HCT116 (cell line): ENCODE measurements around the gene FRMD4A.

ENCODE experiments used
- EGR1 ChIP-seq: IDR thresholded peaks from 2 replicates; pipeline ENCODE4 v1.6.1; 2012; ENCODE audit warnings: low read depth
- ELF1 ChIP-seq: IDR thresholded peaks from 2 replicates; pipeline ENCODE4 v1.6.1; 2012; ENCODE audit warnings: low read depth, borderline replicate concordance
- EZH2 ChIP-seq: fragments of 200-600 bp; sonication (generic); IDR thresholded peaks from 2 replicates; pipeline ENCODE4 v1.6.1; 2017; ENCODE audit warnings: antibody characterized with exemption, mixed run types
- FOSL1 ChIP-seq: IDR thresholded peaks from 2 replicates; pipeline ENCODE4 v1.6.1; 2012; ENCODE audit warnings: low read depth
- JUND ChIP-seq: IDR thresholded peaks from 2 replicates; pipeline ENCODE4 v1.6.1; 2012
- POLR2A ChIP-seq: IDR thresholded peaks from 2 replicates; pipeline ENCODE4 v1.7.0; 2011; ENCODE audit warnings: borderline replicate concordance; ENCODE audit not compliant: insufficient read depth, insufficient read length; ENCODE audit errors: extremely low read depth
- POLR2AphosphoS5 ChIP-seq: IDR thresholded peaks from 2 replicates; pipeline ENCODE4 v1.6.1; 2011; ENCODE audit warnings: mild to moderate bottlenecking, low read depth, low read length, moderate library complexity
- RAD21 ChIP-seq: IDR thresholded peaks from 2 replicates; pipeline ENCODE4 v1.6.1; 2012; ENCODE audit warnings: low read depth, mild to moderate bottlenecking
- SIN3A ChIP-seq: IDR thresholded peaks from 2 replicates; pipeline ENCODE4 v1.6.1; 2012; ENCODE audit warnings: low read depth
- SRF ChIP-seq: IDR thresholded peaks from 2 replicates; pipeline ENCODE4 v1.6.1; 2012; ENCODE audit warnings: low read depth
- ZFX ChIP-seq: fragments of 450-650 bp; IDR thresholded peaks from 2 replicates; pipeline ENCODE4 v1.6.1; 2017
- TF ChIP-seq, protein P1 (sequence below), 3 experiments: fragments of 200-600 bp in 1 of 3; sonication (generic) in 1 of 3; IDR thresholded peaks in 2 of 3; conservative IDR thresholded peaks in 1 of 3; 2 replicates each; pipeline ENCODE4 v1.5.1; 2012 to 2017; ENCODE audit warnings: low read depth in 2 of 3, low read length in 2 of 3, antibody characterized with exemption in 1 of 3, borderline replicate concordance in 1 of 3, control low read depth in 1 of 3, mild to moderate bottlenecking in 1 of 3, mixed read lengths in 1 of 3, mixed run types in 1 of 3, moderate library complexity in 1 of 3; ENCODE audit not compliant: insufficient read depth in 1 of 3
- TF ChIP-seq, protein P2 (sequence below): IDR thresholded peaks from 2 replicates; pipeline ENCODE4 v1.6.1; 2012

DNA sequence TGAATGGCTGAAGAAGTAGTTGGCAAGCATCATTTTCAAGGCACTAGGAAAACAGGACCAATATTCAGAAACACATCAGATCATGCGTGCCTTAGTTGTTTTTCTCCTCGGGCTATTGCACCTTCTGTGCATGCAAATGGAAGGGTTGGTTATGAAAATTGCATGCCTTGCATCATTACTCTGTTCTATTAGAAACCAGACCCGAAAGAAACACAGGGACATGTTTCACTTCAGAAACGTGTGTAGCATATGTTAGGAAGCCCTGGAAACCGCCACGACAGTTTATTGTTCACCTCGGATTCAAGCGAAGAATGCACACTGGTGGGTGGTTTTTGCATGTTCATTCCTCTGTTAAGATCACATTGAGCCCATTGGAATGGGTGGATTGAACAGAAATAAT, 214.7 kb downstream of the FRMD4A start:
- TF ChIP-seq EZH2 = no peak
- TF ChIP-seq ZFX = no peak
- TF ChIP-seq RAD21 = no peak
- TF ChIP-seq, protein P1, sequence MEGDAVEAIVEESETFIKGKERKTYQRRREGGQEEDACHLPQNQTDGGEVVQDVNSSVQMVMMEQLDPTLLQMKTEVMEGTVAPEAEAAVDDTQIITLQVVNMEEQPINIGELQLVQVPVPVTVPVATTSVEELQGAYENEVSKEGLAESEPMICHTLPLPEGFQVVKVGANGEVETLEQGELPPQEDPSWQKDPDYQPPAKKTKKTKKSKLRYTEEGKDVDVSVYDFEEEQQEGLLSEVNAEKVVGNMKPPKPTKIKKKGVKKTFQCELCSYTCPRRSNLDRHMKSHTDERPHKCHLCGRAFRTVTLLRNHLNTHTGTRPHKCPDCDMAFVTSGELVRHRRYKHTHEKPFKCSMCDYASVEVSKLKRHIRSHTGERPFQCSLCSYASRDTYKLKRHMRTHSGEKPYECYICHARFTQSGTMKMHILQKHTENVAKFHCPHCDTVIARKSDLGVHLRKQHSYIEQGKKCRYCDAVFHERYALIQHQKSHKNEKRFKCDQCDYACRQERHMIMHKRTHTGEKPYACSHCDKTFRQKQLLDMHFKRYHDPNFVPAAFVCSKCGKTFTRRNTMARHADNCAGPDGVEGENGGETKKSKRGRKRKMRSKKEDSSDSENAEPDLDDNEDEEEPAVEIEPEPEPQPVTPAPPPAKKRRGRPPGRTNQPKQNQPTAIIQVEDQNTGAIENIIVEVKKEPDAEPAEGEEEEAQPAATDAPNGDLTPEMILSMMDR (IDR thresholded peaks at IDR 0.05 in 2 of 3, conservative IDR thresholded peaks at IDR 0.05 in 1 of 3; ENCODE audit: borderline replicate concordance in 1 of 3, insufficient read depth in 1 of 3, low read depth in 2 of 3, low read length in 2 of 3) = no peak
- TF ChIP-seq SIN3A = no peak
- TF ChIP-seq SRF = no peak
- no peak for TF ChIP-seq FOSL1
- TF ChIP-seq EGR1 = no peak
- no peak for TF ChIP-seq ELF1
- TF ChIP-seq JUND = no peak
- TF ChIP-seq, protein P2, sequence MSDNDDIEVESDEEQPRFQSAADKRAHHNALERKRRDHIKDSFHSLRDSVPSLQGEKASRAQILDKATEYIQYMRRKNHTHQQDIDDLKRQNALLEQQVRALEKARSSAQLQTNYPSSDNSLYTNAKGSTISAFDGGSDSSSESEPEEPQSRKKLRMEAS = no peak
- TF ChIP-seq POLR2A = no peak
- no peak for TF ChIP-seq POLR2AphosphoS5
